Calu3 (cell line): Measurements from ENCODE around the gene GDPD5. TPM values are rescaled to one million over a fixed set of nuclear protein-coding genes. Genes with fewer than 3 reads are reported as not detected.

ENCODE experiments used
- BruUV-seq: library from RNA; stranded (reverse); fragments of 400-500 nt; replicated peaks from 2 replicates; lab custom pipeline; 2021; lab: Mats Ljungman, UMichigan
- CTCF ChIA-PET: fragments of 300-600 bp; sonication (Branson Sonifier 250); formaldehyde crosslinking; loops from one replicate; lab custom pipeline; 2022; ENCODE audit warnings: antibody characterized with exemption; lab: Charles Lee
- DNase-seq: peaks from one replicate; pipeline ENCODE4 v3.0.0; 2022
- H3K27ac Mint-ChIP-seq: one replicate; pipeline ENCODE4 v1.8.0; 2022; ENCODE audit warnings: mixed read lengths; ENCODE audit not compliant: unreplicated experiment
- H3K27me3 Mint-ChIP-seq: one replicate; pipeline ENCODE4 v1.8.0; 2022; ENCODE audit warnings: mixed read lengths; ENCODE audit not compliant: unreplicated experiment
- H3K36me3 Mint-ChIP-seq: one replicate; pipeline ENCODE4 v1.8.0; 2022; ENCODE audit warnings: mild to moderate bottlenecking, moderate library complexity, mixed read lengths; ENCODE audit not compliant: insufficient read depth, unreplicated experiment
- H3K4me1 Mint-ChIP-seq: one replicate; pipeline ENCODE4 v1.8.0; 2022; ENCODE audit warnings: mild to moderate bottlenecking, low read depth, mixed read lengths; ENCODE audit not compliant: unreplicated experiment
- H3K4me3 Mint-ChIP-seq: one replicate; pipeline ENCODE4 v1.8.0; 2022; ENCODE audit warnings: mild to moderate bottlenecking, low read depth, moderate library complexity, mixed read lengths; ENCODE audit not compliant: unreplicated experiment
- H3K9me3 Mint-ChIP-seq: one replicate; pipeline ENCODE4 v1.8.0; 2022; ENCODE audit warnings: low read depth, mixed read lengths; ENCODE audit not compliant: unreplicated experiment
- intact Hi-C: fragments of 100-400 bp; cut with micrococcal nuclease; formaldehyde crosslinking; loops from one replicate; pipeline ENCODE4 v1.10.0; 2022; ENCODE audit not compliant: unreplicated experiment
- total RNA-seq: library from RNA; stranded (reverse); gene quantifications from 2 replicates; pipeline ENCODE4 v1.2.3, GENCODE V29; 2022
- TF ChIP-seq, protein P1 (sequence below): fragments of 200-600 bp; IDR thresholded peaks from one replicate; pipeline ENCODE4 v1.8.0; 2022; ENCODE audit warnings: antibody characterized with exemption; ENCODE audit not compliant: unreplicated experiment

The GDPD5 gene
- total RNA-seq, 1 experiment from 2014 or later = 7.0 TPM

DNA sequence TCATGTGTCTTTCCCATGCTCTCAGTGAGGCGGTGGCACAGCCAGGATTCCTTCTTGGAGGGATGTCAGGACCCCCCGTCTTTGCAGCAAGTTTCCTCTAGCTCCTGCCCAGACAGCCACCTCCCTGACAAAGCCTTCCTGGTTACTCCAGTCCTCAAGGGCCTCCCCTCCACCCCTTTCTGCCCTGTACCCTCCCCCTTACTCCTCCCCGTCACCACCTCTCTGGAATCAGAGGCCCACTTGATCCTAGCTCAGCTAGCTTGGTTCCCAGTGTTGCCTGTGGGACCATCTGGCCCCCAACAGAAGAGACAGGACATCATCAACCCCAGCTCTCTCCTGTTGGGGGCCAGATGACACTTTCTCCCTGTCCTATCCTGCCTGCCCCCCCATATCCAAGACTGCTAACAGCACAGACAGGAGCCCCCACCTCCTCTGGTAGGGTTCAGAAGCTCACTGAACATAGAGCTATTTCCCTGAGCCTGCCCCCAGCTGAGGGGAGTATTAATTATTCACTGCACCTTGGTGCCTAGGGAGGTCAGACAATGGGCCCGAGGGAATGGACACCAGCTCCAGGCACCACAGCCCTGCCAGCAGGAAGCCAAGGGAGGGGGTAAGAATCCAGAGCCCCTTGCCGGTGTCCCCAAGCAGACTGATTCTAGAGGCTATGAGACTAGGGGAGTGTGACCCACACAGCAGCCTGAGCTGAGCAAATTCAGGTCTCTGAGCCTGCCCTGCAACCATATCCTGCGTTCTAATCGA is 3.3 kb downstream of the GDPD5 start:
- no peak for DNase-seq
- intact Hi-C loops = no loop called here
- H3K27ac Mint-ChIP-seq = no peak overlapping the region
- TF ChIP-seq, protein P1, sequence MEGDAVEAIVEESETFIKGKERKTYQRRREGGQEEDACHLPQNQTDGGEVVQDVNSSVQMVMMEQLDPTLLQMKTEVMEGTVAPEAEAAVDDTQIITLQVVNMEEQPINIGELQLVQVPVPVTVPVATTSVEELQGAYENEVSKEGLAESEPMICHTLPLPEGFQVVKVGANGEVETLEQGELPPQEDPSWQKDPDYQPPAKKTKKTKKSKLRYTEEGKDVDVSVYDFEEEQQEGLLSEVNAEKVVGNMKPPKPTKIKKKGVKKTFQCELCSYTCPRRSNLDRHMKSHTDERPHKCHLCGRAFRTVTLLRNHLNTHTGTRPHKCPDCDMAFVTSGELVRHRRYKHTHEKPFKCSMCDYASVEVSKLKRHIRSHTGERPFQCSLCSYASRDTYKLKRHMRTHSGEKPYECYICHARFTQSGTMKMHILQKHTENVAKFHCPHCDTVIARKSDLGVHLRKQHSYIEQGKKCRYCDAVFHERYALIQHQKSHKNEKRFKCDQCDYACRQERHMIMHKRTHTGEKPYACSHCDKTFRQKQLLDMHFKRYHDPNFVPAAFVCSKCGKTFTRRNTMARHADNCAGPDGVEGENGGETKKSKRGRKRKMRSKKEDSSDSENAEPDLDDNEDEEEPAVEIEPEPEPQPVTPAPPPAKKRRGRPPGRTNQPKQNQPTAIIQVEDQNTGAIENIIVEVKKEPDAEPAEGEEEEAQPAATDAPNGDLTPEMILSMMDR = no peak
- BruUV-seq = no TSS peak
- no peaks in the 10 kb centered on the region for H3K4me1 Mint-ChIP-seq
- H3K4me3 Mint-ChIP-seq = no peak overlapping the region
- H3K27me3 Mint-ChIP-seq = peaks cover 31% of the 10 kb centered on the region
- H3K36me3 Mint-ChIP-seq = peaks cover 10% of the 10 kb centered on the region
- H3K9me3 Mint-ChIP-seq = no peaks in the 10 kb centered on the region
- CTCF ChIA-PET = interaction anchor here (0.9 kb wide), 1 partner anchor 24 kb away, joined by 4 read pairs; no protein-coding TSS in a partner anchor

DNA sequence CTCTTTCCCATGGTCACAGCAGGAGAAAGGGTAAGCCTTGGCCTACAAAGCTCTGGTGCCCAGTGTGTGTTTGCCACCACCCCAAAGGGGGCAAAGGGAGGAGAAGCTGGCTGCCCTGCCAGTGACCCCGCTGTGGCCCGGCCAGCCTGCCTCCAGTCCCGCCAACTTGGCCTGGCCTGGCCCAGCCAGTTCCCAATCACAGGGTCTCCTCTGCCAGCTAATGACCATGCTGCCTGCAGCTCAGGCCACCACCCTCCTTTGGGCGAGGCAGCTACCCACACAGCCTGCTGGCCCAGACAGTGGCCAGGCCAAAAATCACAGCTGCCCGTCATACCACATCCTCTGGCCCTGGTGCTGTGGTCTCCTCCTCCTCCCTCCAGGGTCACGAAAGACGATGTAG is 5.1 kb downstream of the GDPD5 start:
- TF ChIP-seq, protein P1 = no peak
- intact Hi-C loops = no loop called here
- H3K27ac Mint-ChIP-seq = no peak overlapping the region
- no peak for DNase-seq
- no peaks in the 10 kb centered on the region for H3K4me1 Mint-ChIP-seq
- CTCF ChIA-PET = no interaction called here
- H3K27me3 Mint-ChIP-seq = peaks cover 23% of the 10 kb centered on the region
- H3K36me3 Mint-ChIP-seq = peaks cover 1% of the 10 kb centered on the region
- H3K9me3 Mint-ChIP-seq = no peaks in the 10 kb centered on the region
- BruUV-seq = no TSS peak
- H3K4me3 Mint-ChIP-seq = no peak overlapping the region

DNA sequence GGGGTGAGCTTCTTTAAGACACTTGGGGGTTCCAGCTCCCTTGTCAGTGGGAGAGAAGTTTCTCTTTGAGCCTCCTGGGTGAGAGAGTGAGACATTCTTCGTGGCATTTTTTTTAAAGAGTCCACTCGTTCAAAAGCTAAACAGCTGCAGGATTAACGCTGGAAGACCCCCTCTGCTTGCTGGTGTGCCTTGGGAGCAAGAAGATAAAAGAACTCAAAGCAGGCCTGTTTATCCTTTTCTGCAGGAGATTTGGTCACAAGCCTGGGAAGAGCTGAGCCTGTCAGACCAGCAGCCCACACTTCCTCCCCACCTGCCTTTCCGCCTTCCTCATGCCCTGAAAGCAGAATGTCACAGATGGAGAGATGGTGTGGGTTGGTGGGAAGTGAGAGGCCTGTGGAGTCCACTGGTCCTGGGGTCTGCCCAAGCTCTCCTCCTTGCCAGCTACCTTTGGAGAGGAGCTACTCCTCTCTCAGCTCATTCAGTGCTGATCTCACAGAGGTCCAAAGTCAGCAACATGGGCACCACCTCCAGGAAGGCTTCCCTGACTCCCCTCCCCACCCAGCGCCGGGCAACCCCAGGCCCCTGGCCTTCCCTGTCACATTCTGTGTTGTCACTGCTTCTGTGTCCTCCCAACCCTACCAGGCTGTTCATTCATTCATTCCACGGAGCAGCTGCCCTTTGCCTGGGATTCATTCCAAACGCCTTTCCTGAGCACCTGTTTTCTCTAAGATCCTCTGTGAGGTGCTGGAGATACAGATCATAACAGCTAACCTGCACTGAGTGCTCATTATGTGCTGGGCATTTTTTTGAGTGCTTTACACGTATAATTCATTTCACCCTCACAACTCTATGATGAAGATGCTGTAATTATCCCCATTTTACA is 6.7 kb downstream of the GDPD5 start:
- H3K27me3 Mint-ChIP-seq = peaks cover 12% of the 10 kb centered on the region
- TF ChIP-seq, protein P1 = no peak
- no peak overlapping the region for H3K4me3 Mint-ChIP-seq
- BruUV-seq = no TSS peak
- intact Hi-C loops = no loop called here
- H3K27ac Mint-ChIP-seq = no peak overlapping the region
- CTCF ChIA-PET = no interaction called here
- H3K4me1 Mint-ChIP-seq = no peaks in the 10 kb centered on the region
- no peaks in the 10 kb centered on the region for H3K9me3 Mint-ChIP-seq
- no peaks in the 10 kb centered on the region for H3K36me3 Mint-ChIP-seq
- DNase-seq = no peak

DNA sequence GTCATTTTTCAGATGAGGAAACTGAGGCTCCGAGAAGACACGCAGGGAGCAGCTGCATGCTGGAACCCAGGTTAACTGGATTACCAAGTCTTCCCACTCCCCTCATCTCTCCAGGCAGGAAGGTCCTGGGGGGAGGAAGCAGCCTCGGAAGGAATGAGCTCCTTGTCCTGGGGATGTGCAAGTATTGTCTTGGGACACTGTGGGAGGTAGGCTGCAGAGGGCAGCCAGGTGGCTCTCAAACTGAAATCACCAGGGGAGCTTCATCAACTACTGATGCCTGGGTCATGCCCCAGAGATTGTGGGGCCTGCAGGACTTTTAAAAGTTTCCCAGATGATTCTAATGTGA is 7.6 kb downstream of the GDPD5 start:
- peaks cover 3% of the 10 kb centered on the region for H3K27me3 Mint-ChIP-seq
- no peak for DNase-seq
- no peaks in the 10 kb centered on the region for H3K36me3 Mint-ChIP-seq
- H3K27ac Mint-ChIP-seq = no peak overlapping the region
- H3K4me3 Mint-ChIP-seq = no peak overlapping the region
- TF ChIP-seq, protein P1 = no peak
- intact Hi-C loops = no loop called here
- H3K9me3 Mint-ChIP-seq = no peaks in the 10 kb centered on the region
- no peaks in the 10 kb centered on the region for H3K4me1 Mint-ChIP-seq
- CTCF ChIA-PET = no interaction called here
- BruUV-seq = no TSS peak
